ENCODE measurements around the gene MUC15.
"Not testable (repeated sequence)": the region's sequence is repeated elsewhere in the genome, so short reads cannot be mapped to it uniquely, and the experiment has no call there.

The MUC15 gene

GRCh38 chr11:26571861-26572654, at the start of gene MUC15:
Gene MUC15 (minus strand): TSS chr11:26572263. CDS start chr11:26567094, 5,169 bp downstream.
- DNase-seq: no peak

- no peak for DNase-seq
These were observed 49.1 kb upstream of the MUC15 start for GRCh38 chr11:26621132-26621531.

DNA sequence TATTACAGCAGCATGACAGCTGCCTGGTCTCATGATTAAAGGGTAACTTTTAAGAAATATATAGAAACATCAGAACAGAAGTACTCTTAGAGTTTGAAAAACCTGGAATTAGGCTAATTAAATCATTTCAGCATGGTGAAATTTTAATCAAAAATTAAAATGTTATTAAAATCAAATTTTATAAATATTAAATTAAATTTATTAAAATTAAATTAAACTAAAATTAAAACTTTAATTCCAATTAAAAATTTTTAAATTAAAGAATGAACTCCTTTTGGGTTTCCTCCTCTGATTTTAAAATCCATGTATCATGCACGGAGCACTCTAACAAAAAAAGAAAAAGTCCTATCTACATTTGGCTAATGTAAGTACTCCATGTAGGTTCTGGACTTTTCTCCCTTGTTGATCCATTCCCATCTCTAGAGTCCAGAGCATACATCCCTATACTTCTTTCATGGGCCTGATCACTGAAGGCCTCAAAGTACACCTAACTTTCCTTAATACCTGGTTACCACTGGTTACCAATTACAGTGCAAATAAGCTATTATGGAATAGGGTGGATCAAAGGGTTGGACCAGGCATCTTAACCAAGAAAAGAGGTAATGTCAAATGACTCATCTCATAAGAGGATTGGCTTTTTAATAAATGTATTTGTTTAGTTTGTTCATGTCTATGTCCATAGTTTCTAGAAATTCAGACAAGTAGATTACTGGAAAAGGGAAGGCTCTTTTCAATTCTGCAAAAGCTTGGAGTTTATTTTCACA, 48.4 kb upstream of the MUC15 start:
- DNase-seq: no peak

- DNase-seq: no peak
These were observed 46.4 kb upstream of the MUC15 start for GRCh38 chr11:26618441-26618840.

GRCh38 chr11:26613759-26614158, 41.7 kb upstream of the MUC15 start:
- no peak for DNase-seq

GRCh38 chr11:26608507-26609146, 36.6 kb upstream of the MUC15 start:
- no peak for DNase-seq

GRCh38 chr11:26607725-26608506, 35.9 kb upstream of the MUC15 start:
- DNase-seq: no peak

DNA sequence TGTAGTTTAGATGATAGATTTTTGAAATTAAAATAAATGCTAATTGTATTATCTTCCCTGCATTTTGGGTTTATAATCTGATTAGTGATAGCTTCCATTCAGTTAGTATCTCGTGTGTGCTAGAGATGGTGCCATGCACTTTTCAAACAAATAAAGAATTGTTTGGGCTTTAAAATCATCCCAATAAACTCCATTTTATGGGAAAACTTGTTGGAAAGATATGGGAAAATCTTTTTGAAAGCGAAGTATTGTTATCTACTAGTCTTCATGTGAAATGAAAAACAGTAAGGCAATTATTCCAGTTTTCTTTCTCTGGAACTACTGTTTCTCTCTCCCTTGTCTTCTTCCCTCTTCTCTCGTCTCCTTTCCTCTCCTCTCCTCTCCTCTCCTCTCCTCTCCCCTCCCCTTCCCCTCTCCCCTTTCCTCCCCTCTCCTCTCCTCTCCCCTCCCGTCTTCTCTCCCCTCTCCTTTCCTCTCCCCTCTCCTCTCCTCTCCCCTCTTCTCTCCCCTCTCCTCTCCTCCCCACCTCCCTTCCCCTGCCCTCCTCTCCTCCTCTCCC, 27.9 kb upstream of the MUC15 start:
- no peak for DNase-seq

- no peak for DNase-seq
These were observed 27.4 kb upstream of the MUC15 start for GRCh38 chr11:26599425-26599824.

DNA sequence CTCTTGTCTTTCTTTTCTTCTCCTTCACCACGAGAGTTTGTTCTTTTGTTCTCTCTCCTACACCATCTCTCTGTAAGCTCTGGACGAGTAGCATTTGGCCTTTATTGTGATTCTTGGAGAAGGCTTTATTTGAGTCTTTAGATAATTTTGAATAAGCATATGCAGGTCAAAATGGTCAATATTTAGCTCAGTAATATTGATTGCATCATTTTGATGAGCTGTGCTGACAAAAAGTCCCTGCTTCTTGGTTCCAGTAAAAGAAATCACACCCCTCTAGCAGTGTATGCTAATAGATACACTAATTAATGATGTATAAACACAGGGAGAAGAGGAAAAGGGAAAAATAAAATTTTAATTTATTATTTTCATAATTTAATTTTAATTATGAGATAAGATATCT, 25.8 kb upstream of the MUC15 start:
- no peak for DNase-seq

DNA sequence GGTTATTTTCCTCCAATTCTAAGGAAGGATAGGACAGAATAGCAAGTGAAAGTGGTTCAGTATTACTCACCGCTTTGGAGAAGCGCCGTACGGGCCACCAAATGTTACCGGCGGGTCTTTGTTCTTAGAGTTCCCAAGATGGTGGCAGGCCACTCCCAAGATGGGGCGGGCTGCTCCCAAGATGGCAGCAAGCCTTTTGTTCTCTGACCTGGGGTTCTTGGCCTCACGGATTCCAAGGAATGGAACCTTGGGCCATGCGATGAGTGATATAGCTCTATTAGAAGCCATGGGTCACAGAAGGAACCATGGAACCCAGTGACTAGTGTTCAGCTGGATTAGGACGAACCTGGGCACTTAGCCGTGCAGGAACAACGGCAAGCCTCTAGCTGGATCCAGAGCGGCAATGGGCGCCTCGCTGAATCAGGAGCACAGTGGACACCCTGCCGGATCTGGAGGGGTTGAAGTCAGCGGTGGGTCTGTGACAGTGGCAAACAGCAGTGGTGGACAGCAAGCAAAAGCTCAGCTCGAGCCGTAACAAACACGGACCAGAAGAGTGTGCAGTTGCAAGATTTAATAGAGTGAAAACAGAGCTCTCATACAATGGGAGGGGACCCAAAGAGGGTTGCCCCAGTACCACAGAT, 25.1 kb upstream of the MUC15 start:
- DNase-seq: not testable (repeated sequence)

GRCh38 chr11:26595207-26595865, 23.3 kb upstream of the MUC15 start:
- not testable (repeated sequence) for DNase-seq

- no peak for DNase-seq
These were observed 21.6 kb upstream of the MUC15 start for GRCh38 chr11:26593691-26594090.

DNA sequence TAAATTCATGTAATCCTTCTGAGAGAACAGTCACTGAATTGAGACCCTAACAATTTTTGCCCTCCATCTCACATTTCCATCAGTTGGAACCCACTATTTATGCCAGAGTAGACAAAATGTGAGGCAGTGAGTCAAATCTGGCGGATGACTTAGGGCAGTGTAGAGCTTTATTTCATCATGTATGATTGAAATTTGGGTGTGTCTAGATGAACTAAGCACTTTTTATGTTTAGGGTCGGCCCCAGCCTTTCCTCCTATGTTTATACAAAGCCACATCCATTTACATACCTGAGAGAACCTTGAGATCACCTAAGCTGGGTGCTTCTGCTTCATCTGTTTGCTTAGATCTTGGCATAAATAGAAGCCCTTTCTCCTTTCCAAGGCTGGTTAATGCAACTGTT, 15.0 kb upstream of the MUC15 start:
- DNase-seq: no peak

GRCh38 chr11:26584818-26585217, 12.8 kb upstream of the MUC15 start:
- DNase-seq: no peak

GRCh38 chr11:26583550-26583949, 11.5 kb upstream of the MUC15 start:
- DNase-seq: no peak

GRCh38 chr11:26580929-26581328, 8.9 kb upstream of the MUC15 start:
- DNase-seq: no peak

- no peak for DNase-seq
These were observed 7.6 kb upstream of the MUC15 start for GRCh38 chr11:26579683-26580082.

- no peak for DNase-seq
These were observed 7.1 kb upstream of the MUC15 start for GRCh38 chr11:26578998-26579661.

DNA sequence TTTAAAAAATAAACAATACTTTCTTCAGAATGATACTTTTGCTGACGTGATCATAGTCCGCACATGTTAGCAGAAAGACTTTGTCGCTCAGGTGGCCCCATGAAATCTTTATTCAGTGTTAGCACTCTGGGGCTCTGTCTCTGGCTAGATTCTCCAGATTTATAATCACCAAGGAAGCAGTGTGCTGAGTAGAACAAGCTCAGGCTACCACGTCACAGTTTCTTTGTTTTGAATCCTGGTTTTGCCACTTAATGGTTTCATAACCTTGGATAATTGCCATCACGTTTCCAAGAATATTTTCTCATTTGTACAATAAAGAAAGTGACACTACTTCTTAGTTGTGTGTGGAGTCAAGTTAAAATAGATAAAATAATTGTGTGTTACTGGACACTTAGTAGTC, 3.9 kb upstream of the MUC15 start:
- no peak for DNase-seq

DNA sequence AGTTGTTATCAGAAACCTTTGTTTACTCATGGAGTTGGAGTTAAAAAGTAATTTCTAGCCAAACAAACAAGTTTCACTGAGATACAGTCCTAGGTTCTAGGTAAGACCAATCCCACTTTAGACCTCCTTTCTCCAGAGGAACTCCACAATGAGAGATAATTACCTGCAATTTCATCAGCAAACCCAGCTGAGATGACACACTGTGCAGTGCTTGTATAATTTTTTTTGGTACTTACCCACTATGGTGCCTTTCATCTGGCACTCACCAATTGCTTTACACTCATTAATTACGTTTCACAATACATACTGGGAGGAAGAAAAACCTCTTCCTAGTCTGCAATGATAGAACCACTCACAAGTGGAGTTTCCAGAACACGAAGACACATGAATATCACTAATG, 1.8 kb upstream of the MUC15 start:
- peak; percentile 54 for DNase-seq
